PC-9 (cell line): ENCODE measurements around the gene RUNX2. TPM values are rescaled to one million over a fixed set of nuclear protein-coding genes. Genes with fewer than 3 reads are reported as not detected.

ENCODE experiments used
- BruUV-seq: library from RNA; stranded (reverse); fragments of 400-500 nt; replicated peaks from 2 replicates; lab custom pipeline; 2021; lab: Mats Ljungman, UMichigan
- CTCF ChIA-PET: fragments of 300-600 bp; sonication (Branson Sonifier 250); formaldehyde crosslinking; loops from one replicate; lab custom pipeline; 2022; ENCODE audit warnings: antibody characterized with exemption; lab: Charles Lee
- POLR2A ChIA-PET: fragments of 300-600 bp; sonication (Branson Sonifier 250); formaldehyde crosslinking; loops from one replicate; lab custom pipeline; 2022; ENCODE audit warnings: antibody characterized with exemption; ENCODE audit not compliant: unreplicated experiment; lab: Charles Lee
- DNase-seq, 2 experiments: peaks; one replicate each; pipeline versions ENCODE4 v3.0.0 to v3.0.0-alpha.2; 2015 to 2022; ENCODE audit warnings: mixed read lengths in 1 of 2
- H2AFZ ChIP-seq: fragments of 200-600 bp; sonication (generic); 2 replicates; pipeline ENCODE4 v1.8.1; 2017; ENCODE audit warnings: antibody characterized with exemption
- H3F3A ChIP-seq: fragments of 200-600 bp; sonication (generic); 2 replicates; pipeline ENCODE4 v1.8.1; 2017; ENCODE audit warnings: antibody characterized with exemption, mild to moderate bottlenecking, low read depth; ENCODE audit not compliant: insufficient read depth
- H3K27ac ChIP-seq: fragments of 200-600 bp; sonication (generic); 2 replicates; pipeline ENCODE4 v1.6.1; 2016; ENCODE audit warnings: mixed run types
- H3K27me3 ChIP-seq: fragments of 200-600 bp; sonication (generic); 2 replicates; pipeline ENCODE4 v1.6.1; 2016; ENCODE audit warnings: low read depth, mixed run types; ENCODE audit not compliant: insufficient read depth
- H3K36me3 ChIP-seq: fragments of 200-600 bp; sonication (generic); 2 replicates; pipeline ENCODE4 v1.6.1; 2016; ENCODE audit warnings: low read depth, mixed run types
- H3K4me1 ChIP-seq: fragments of 200-600 bp; sonication (generic); replicated peaks from 2 replicates; pipeline ENCODE4 v1.6.1; 2016; ENCODE audit warnings: mixed run types; ENCODE audit not compliant: insufficient read depth
- H3K4me2 ChIP-seq: fragments of 200-600 bp; sonication (generic); 2 replicates; pipeline ENCODE4 v1.6.1; 2017; ENCODE audit warnings: mixed run types
- H3K4me3 ChIP-seq: fragments of 200-600 bp; sonication (generic); 2 replicates; pipeline ENCODE4 v1.6.1; 2016; ENCODE audit warnings: mixed run types
- H3K79me2 ChIP-seq: fragments of 200-600 bp; sonication (generic); 2 replicates; pipeline ENCODE4 v1.6.1; 2017; ENCODE audit warnings: low read depth, mixed run types
- H3K9me2 ChIP-seq: fragments of 200-600 bp; sonication (generic); 2 replicates; pipeline ENCODE4 v1.8.1; 2017; ENCODE audit warnings: mild to moderate bottlenecking; ENCODE audit not compliant: insufficient read depth
- H3K9me3 ChIP-seq: fragments of 200-600 bp; sonication (generic); 2 replicates; pipeline ENCODE4 v1.8.1; 2016; ENCODE audit warnings: low read depth; ENCODE audit not compliant: insufficient read depth
- H4K20me1 ChIP-seq: fragments of 200-600 bp; sonication (generic); 2 replicates; pipeline ENCODE4 v1.8.1; 2017; ENCODE audit not compliant: insufficient read depth
- EZH2 ChIP-seq: fragments of 200-600 bp; sonication (generic); IDR thresholded peaks from 2 replicates; pipeline ENCODE4 v1.8.0; 2017; ENCODE audit warnings: antibody characterized with exemption, low read depth
- intact Hi-C: fragments of 100-400 bp; cut with micrococcal nuclease; formaldehyde crosslinking; loops from one replicate; pipeline ENCODE4 v1.10.0; 2022; ENCODE audit not compliant: unreplicated experiment
- total RNA-seq: library from RNA; stranded (reverse); gene quantifications from 2 replicates; pipeline ENCODE4 v1.2.3, GENCODE V29; 2021
- TF ChIP-seq, protein P1 (sequence below): fragments of 200-600 bp; sonication (generic); conservative IDR thresholded peaks from 2 replicates; pipeline ENCODE4 v1.6.1; 2017; ENCODE audit warnings: mixed run types, antibody characterized with exemption, mild to moderate bottlenecking, moderate library complexity

The RUNX2 gene
- total RNA-seq, 1 experiment from 2014 or later, result 12.5 TPM

DNA sequence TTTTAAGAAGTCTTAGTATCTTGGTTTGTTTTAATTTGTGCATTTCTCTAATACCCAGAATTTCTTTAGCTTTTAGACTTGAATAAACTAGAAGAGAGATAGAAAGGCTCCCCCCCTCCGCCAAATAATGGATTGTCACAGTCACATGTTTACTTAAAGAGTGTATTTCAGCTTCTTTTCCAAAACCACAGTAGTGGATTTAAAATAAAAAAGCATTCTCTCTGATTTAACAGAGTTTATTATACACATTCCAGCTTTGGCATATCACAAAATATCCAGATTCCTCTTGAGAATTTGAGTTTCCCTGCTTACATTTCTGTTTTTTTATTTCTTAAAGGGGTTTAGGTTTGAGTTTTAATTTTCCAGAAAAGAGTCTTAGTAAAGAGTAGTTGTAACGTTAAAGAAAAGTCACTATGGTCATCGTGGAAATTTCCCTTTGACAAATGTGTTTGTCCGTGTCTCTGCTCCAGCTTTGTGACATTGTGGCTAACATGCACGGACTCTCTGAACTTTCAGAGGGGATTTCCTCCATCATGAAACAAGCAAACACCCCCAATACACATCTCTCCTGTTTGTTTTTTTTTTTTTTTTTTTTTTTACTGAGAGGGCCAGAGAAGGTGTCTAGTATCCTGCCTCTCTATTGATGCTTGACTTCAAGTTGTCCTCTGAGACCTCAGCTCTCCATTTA is 163.1 kb downstream of the RUNX2 start:
- H3K27me3 ChIP-seq, result no peaks in the 10 kb centered on the region
- no peaks in the 10 kb centered on the region for H3K79me2 ChIP-seq
- 0 out of 2 replicates have a peak, but pooled peaks cover under 1% of the 10 kb centered on the region for H3K9me2 ChIP-seq
- ChIA-PET CTCF (interaction anchor here (0.6 kb wide), 1 partner anchor 70 kb away, joined by 5 read pairs; no protein-coding TSS in a partner anchor), POLR2A (no interaction called here)
- no peak for DNase-seq
- 0 out of 2 replicates have a peak, but pooled peaks cover 3% of the 10 kb centered on the region for H3K36me3 ChIP-seq
- H2AFZ ChIP-seq, result no peak overlapping the region
- no peak for TF ChIP-seq EZH2
- TF ChIP-seq, protein P1, sequence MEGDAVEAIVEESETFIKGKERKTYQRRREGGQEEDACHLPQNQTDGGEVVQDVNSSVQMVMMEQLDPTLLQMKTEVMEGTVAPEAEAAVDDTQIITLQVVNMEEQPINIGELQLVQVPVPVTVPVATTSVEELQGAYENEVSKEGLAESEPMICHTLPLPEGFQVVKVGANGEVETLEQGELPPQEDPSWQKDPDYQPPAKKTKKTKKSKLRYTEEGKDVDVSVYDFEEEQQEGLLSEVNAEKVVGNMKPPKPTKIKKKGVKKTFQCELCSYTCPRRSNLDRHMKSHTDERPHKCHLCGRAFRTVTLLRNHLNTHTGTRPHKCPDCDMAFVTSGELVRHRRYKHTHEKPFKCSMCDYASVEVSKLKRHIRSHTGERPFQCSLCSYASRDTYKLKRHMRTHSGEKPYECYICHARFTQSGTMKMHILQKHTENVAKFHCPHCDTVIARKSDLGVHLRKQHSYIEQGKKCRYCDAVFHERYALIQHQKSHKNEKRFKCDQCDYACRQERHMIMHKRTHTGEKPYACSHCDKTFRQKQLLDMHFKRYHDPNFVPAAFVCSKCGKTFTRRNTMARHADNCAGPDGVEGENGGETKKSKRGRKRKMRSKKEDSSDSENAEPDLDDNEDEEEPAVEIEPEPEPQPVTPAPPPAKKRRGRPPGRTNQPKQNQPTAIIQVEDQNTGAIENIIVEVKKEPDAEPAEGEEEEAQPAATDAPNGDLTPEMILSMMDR, result no peak
- H3K9me3 ChIP-seq, result no peaks in the 10 kb centered on the region
- no TSS peak for BruUV-seq
- intact Hi-C loops, result no loop called here
- no peaks in the 10 kb centered on the region for H4K20me1 ChIP-seq
- no peak overlapping the region for H3K4me2 ChIP-seq
- no peak overlapping the region for H3K4me3 ChIP-seq
- no peaks in the 10 kb centered on the region for H3F3A ChIP-seq
- H3K27ac ChIP-seq, result no peak overlapping the region
- no peaks in the 10 kb centered on the region for H3K4me1 ChIP-seq

DNA sequence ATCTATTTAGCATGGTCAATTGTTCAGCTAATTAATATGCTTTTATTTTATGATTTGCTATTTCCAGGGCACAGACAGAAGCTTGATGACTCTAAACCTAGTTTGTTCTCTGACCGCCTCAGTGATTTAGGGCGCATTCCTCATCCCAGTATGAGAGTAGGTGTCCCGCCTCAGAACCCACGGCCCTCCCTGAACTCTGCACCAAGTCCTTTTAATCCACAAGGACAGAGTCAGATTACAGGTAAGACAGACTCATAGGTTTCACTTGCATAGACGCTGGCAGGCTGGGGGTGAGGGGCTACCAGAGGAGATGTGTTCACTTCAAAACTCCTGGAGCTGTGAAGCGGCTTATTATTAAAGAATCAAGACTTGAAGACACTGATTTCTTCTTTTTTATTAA is 163.7 kb downstream of the RUNX2 start:
- POLR2A ChIA-PET, result no interaction called here
- H3K9me3 ChIP-seq, result no peaks in the 10 kb centered on the region
- no peaks in the 10 kb centered on the region for H3K79me2 ChIP-seq
- H3K27me3 ChIP-seq, result no peaks in the 10 kb centered on the region
- H3K4me2 ChIP-seq, result no peak overlapping the region
- TF ChIP-seq, protein P1, result no peak
- no peak for TF ChIP-seq EZH2
- no peaks in the 10 kb centered on the region for H4K20me1 ChIP-seq
- no peak overlapping the region for H3K4me3 ChIP-seq
- 0 out of 2 replicates have a peak, but pooled peaks cover 3% of the 10 kb centered on the region for H3K36me3 ChIP-seq
- CTCF ChIA-PET, result no interaction called here
- intact Hi-C loops, result no loop called here
- no peaks in the 10 kb centered on the region for H3K4me1 ChIP-seq
- no peak for DNase-seq
- H3F3A ChIP-seq, result no peaks in the 10 kb centered on the region
- H3K27ac ChIP-seq, result no peak overlapping the region
- no peaks in the 10 kb centered on the region for H3K9me2 ChIP-seq
- BruUV-seq, result no TSS peak
- H2AFZ ChIP-seq, result no peak overlapping the region

- BruUV-seq, result no TSS peak
- H3K27me3 ChIP-seq, result no peaks in the 10 kb centered on the region
- H3K36me3 ChIP-seq, result peaks cover 3% of the 10 kb centered on the region; the same call in 1 of the 2 replicates
- no peak overlapping the region for H3K4me3 ChIP-seq
- H3K27ac ChIP-seq, result no peak overlapping the region
- H3K4me1 ChIP-seq, result no peaks in the 10 kb centered on the region
- TF ChIP-seq, protein P1, result no peak
- no peak for TF ChIP-seq EZH2
- H4K20me1 ChIP-seq, result no peaks in the 10 kb centered on the region
- no peaks in the 10 kb centered on the region for H3F3A ChIP-seq
- H3K9me3 ChIP-seq, result no peaks in the 10 kb centered on the region
- H3K9me2 ChIP-seq, result no peaks in the 10 kb centered on the region
- intact Hi-C loops, result no loop called here
- POLR2A ChIA-PET, result no interaction called here
- no peaks in the 10 kb centered on the region for H3K79me2 ChIP-seq
- no peak overlapping the region for H3K4me2 ChIP-seq
- no peak overlapping the region for H2AFZ ChIP-seq
- CTCF ChIA-PET, result no interaction called here
- no peak for DNase-seq
Measured at GRCh38 chr6:45493761-45494160, 165.6 kb downstream of the RUNX2 start.
